ENCODE data around the gene UGT1A9.

Gene UGT1A9

DNA sequence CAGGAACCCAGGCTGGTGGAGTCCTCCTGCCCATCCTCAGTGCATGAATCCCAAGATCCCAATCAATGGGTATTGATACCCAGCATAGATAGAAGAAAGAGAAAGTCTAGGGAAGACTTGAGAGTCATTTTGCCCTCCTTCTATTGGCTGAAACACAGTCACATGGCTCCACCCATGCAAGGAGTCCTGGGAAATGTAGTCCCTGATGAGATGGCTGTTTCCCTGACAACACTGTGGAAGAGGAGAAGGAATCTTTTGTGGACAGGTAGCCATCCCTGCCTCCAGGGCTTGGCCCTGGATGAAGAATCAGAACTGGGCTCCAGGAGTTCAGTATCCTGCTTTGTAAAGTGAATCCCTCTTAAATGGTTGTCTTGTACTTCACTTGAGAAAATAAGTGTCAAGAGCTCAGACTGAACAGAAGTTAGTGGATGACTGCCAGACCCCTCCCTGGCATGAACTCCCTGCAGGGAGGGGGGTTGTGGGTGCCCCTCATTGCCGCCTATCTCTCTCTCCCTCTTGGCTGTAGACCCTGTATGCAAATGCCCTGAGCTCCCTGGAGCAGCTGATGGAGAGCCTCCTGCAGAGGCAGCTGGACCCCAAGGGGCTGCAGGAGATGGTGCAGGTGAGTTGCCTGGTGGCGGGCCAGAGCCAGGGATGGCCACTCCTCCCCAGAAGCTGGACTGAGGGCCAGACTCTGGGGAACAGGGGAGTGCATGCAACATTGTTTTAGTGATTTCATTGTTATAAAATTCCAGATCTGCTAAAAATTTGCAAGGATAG is 142.5 kb downstream of the UGT1A9 start:
- TF ChIP-seq, protein P1, sequence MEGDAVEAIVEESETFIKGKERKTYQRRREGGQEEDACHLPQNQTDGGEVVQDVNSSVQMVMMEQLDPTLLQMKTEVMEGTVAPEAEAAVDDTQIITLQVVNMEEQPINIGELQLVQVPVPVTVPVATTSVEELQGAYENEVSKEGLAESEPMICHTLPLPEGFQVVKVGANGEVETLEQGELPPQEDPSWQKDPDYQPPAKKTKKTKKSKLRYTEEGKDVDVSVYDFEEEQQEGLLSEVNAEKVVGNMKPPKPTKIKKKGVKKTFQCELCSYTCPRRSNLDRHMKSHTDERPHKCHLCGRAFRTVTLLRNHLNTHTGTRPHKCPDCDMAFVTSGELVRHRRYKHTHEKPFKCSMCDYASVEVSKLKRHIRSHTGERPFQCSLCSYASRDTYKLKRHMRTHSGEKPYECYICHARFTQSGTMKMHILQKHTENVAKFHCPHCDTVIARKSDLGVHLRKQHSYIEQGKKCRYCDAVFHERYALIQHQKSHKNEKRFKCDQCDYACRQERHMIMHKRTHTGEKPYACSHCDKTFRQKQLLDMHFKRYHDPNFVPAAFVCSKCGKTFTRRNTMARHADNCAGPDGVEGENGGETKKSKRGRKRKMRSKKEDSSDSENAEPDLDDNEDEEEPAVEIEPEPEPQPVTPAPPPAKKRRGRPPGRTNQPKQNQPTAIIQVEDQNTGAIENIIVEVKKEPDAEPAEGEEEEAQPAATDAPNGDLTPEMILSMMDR (conservative IDR thresholded peaks at IDR 0.05; ENCODE audit: control insufficient read depth, insufficient read depth, low read depth, low read length) = no peak
- H3K4me3 ChIP-seq (ENCODE audit: control insufficient read depth, low read depth, low read length) = no peak overlapping the region
- peak; percentile 20 for DNase-seq (ENCODE audit: low read depth)

DNA sequence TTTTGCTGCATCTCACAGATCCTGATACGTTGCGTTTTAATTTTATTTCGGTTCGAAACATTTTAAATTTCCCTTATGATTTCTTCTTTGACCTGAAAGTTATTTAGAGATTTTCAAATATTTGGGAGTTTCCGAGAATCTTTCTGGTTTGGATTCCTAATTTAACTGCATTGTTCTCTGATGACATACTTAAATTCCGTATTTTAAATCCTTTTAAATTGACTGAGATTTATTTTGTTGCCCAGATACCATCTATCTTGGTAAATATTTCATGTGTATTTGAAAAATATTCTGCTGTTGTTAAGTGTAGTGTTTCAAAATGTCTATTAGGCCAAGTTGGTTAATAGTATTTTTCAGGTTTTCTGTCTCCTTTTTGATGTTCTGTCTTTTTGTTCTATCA is 144.2 kb downstream of the UGT1A9 start:
- no peak for DNase-seq (ENCODE audit: low read depth)
- TF ChIP-seq, protein P1 (conservative IDR thresholded peaks at IDR 0.05; ENCODE audit: control insufficient read depth, insufficient read depth, low read depth, low read length) = no peak
- H3K4me3 ChIP-seq (ENCODE audit: control insufficient read depth, low read depth, low read length) = no peak overlapping the region

DNA sequence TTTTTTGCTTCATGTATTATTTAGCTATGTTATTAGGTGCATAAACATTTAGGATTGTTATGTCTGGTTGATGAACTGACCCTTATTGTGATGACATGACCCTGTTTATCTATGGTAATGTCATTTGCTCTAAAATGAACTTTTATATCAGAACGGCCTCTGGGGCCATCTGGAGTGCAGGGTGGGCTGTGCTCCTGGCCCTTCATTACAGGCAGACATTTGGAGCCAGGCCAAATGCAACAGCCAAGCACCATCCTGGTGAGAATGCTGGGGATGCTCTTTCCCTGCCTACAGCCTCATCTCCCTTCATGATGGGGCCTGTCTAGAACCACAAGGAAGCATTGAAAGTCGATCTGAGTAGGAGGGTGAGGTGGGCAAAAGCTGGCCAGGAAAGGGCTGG is 144.6 kb downstream of the UGT1A9 start:
- TF ChIP-seq, protein P1 (conservative IDR thresholded peaks at IDR 0.05; ENCODE audit: control insufficient read depth, insufficient read depth, low read depth, low read length) = no peak
- H3K4me3 ChIP-seq (ENCODE audit: control insufficient read depth, low read depth, low read length) = no peak overlapping the region
- DNase-seq (ENCODE audit: low read depth) = no peak

DNA sequence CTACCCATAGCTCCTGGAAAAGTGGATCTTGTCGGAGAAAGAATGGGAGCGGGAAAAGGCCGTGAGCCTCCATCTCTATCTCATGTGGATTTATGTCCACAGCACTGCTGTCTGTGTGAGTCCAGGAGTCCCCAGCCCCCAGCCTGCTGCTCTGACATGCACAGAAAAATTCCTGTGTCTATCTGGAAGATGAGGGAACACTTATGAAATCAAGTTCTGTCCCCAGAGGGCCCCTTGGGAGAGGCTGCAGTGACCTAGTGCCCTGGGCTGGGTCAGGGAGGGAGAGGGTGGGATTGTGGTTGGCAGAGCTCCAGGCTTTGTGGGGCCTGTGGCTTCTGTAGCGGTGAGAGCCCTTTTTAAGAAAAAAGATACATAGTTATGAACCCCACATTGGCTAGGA is 145.1 kb downstream of the UGT1A9 start:
- DNase-seq (ENCODE audit: low read depth) = no peak
- TF ChIP-seq, protein P1 (conservative IDR thresholded peaks at IDR 0.05; ENCODE audit: control insufficient read depth, insufficient read depth, low read depth, low read length) = no peak
- no peak overlapping the region for H3K4me3 ChIP-seq (ENCODE audit: control insufficient read depth, low read depth, low read length)

DNA sequence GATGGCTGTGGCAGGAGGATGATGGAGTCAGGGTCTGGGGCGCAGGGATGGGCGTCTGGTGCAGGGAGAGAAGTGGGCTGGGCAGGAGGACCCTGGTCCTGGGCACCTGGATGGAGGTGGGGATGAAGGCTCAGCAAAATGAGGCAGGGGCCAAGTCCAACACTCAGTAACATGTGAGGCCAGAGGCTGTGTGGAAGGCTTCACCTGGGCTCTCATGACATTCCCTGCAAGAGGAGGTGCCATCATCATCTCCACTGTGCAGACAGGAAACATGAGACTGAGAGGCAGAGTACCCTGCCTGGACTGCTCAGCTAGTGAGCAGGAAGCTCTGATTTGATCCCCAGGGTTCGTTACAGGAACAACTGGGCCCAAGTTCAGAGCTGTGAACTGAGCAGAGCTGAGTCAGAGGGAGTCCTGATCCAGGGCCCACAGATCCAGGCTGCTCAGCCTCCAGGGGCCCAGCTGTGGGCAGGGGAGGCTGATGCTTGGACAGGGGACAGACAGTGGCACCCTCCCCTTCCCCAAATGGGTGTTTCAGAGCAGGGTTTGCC is 145.7 kb downstream of the UGT1A9 start:
- DNase-seq (ENCODE audit: low read depth) = peak; percentile 48
- no peak overlapping the region for H3K4me3 ChIP-seq (ENCODE audit: control insufficient read depth, low read depth, low read length)
- TF ChIP-seq, protein P1 (conservative IDR thresholded peaks at IDR 0.05; ENCODE audit: control insufficient read depth, insufficient read depth, low read depth, low read length) = no peak

DNA sequence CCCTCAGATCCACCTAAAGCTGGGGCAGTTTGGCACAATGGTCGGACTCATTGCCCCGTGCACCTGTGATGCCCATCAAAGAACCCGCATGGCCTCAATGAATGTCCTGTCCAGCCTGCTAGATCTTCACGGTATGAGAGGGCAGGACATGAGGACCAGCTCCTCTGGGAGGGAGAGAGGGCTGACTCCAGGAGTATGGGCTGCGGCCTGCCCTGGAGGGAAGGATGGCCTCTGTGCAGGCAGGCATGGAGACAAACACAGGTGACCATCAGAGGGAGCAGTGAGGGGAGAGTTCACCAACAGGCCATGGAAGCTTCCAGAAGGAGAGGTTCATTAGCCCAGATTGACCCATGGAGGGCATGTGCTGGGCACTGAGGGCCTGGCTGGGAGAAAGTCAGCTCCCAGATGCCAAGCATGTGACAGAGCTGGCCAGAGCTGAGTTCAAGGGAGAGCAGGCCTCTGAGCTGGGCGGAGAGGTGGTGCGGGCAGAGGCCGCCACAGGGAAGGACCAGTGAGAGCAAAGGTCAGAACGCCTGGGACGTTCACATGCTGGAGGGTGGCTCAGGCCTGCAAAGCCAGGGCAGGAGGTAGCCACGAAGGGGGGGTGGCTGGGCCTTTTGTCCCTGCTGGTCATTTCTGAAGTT is 146.4 kb downstream of the UGT1A9 start:
- no peak overlapping the region for H3K4me3 ChIP-seq (ENCODE audit: control insufficient read depth, low read depth, low read length)
- DNase-seq (ENCODE audit: low read depth) = no peak
- TF ChIP-seq, protein P1 (conservative IDR thresholded peaks at IDR 0.05; ENCODE audit: control insufficient read depth, insufficient read depth, low read depth, low read length) = no peak
